HS-27A (cell line): ENCODE data around the gene PCK1.

Experiments used
- DNase-seq: peaks from one replicate; pipeline ENCODE4 v3.0.0-alpha.2; 2012; ENCODE audit warnings: low read depth, missing footprints

PCK1 gene

GRCh38 chr20:57536771-57537724 is 23.9 kb upstream of the PCK1 start:
- DNase-seq = no peak

- no peak for DNase-seq
Measured at GRCh38 chr20:57537822-57538221, 23.1 kb upstream of the PCK1 start.

GRCh38 chr20:57539889-57540288 is 21.0 kb upstream of the PCK1 start:
- no peak for DNase-seq

- DNase-seq = no peak
Measured at GRCh38 chr20:57540890-57541580, 19.9 kb upstream of the PCK1 start.

GRCh38 chr20:57543754-57544153 is 17.2 kb upstream of the PCK1 start:
- DNase-seq = no peak

GRCh38 chr20:57544838-57545564 is 15.9 kb upstream of the PCK1 start:
- no peak for DNase-seq

GRCh38 chr20:57545927-57546662 is 14.8 kb upstream of the PCK1 start:
- no peak for DNase-seq

- no peak for DNase-seq
Measured at GRCh38 chr20:57546956-57547649, 13.8 kb upstream of the PCK1 start.

GRCh38 chr20:57548177-57549058 is 12.5 kb upstream of the PCK1 start:
- no peak for DNase-seq

GRCh38 chr20:57552471-57552870 is 8.4 kb upstream of the PCK1 start:
- DNase-seq = no peak

GRCh38 chr20:57553376-57554018 is 7.4 kb upstream of the PCK1 start:
- DNase-seq = no peak

- DNase-seq = no peak
Measured at GRCh38 chr20:57555457-57556184, 5.3 kb upstream of the PCK1 start.

- DNase-seq = no peak
Measured at GRCh38 chr20:57556980-57557274, 4.0 kb upstream of the PCK1 start.

GRCh38 chr20:57557926-57558613 is 2.8 kb upstream of the PCK1 start:
- no peak for DNase-seq

- DNase-seq = no peak
Measured at GRCh38 chr20:57558614-57559288, 2.2 kb upstream of the PCK1 start.

- no peak for DNase-seq
Measured at GRCh38 chr20:57559289-57559634, 1.6 kb upstream of the PCK1 start.

GRCh38 chr20:57559658-57560553 is 1.0 kb upstream of the PCK1 start:
- no peak for DNase-seq
